OCI-LY1 (cell line): ENCODE results near the gene RUBCN.
"Not testable (repeated sequence)": the region's sequence is repeated elsewhere in the genome, so short reads cannot be mapped to it uniquely, and the experiment has no call there.

Experiments
- H2AFZ ChIP-seq: fragments of 200-600 bp; sonication (generic), shearing (Covaris generic); 2 replicates; pipeline ENCODE4 v1.6.0; 2014; ENCODE audit warnings: antibody characterized with exemption, mild to moderate bottlenecking, low read length
- H3F3A ChIP-seq: fragments of 200-600 bp; sonication (generic), shearing (Covaris generic); 2 replicates; pipeline ENCODE4 v1.6.0; 2014; ENCODE audit warnings: mild to moderate bottlenecking, antibody characterized with exemption, low read length, moderate library complexity; ENCODE audit not compliant: insufficient read depth
- H3K27ac ChIP-seq: fragments of 200-600 bp; sonication (generic); 2 replicates; pipeline ENCODE4 v1.5.1; 2014; ENCODE audit warnings: low read length, mixed run types, mild to moderate bottlenecking, low read depth; ENCODE audit not compliant: poor library complexity, severe bottlenecking
- H3K27me3 ChIP-seq: fragments of 200-600 bp; sonication (generic); 2 replicates; pipeline ENCODE4 v1.6.0; 2014; ENCODE audit warnings: antibody characterized with exemption, mild to moderate bottlenecking, low read length, moderate library complexity; ENCODE audit not compliant: insufficient read depth
- H3K36me3 ChIP-seq: fragments of 200-600 bp; sonication (generic); 2 replicates; pipeline ENCODE4 v1.6.1; 2014; ENCODE audit warnings: mild to moderate bottlenecking, antibody characterized with exemption, low read length, moderate library complexity, mixed read lengths; ENCODE audit not compliant: insufficient read depth
- H3K4me1 ChIP-seq: fragments of 200-600 bp; sonication (generic); 2 replicates; pipeline ENCODE4 v1.5.1; 2014; ENCODE audit warnings: mild to moderate bottlenecking, low read length, moderate library complexity; ENCODE audit not compliant: insufficient read depth, severe bottlenecking
- H3K4me2 ChIP-seq: fragments of 200-600 bp; sonication (generic), shearing (Covaris generic); 2 replicates; pipeline ENCODE4 v1.6.1; 2014; ENCODE audit warnings: low read length
- H3K4me3 ChIP-seq: fragments of 200-600 bp; sonication (generic); 2 replicates; pipeline ENCODE4 v1.5.1; 2014; ENCODE audit warnings: low read length, low read depth, mild to moderate bottlenecking, mixed read lengths; ENCODE audit not compliant: poor library complexity, severe bottlenecking
- H3K79me2 ChIP-seq: fragments of 200-600 bp; shearing (Covaris generic); 2 replicates; pipeline ENCODE4 v1.6.1; 2016; ENCODE audit warnings: mixed run types, low read length, mixed read lengths; ENCODE audit not compliant: insufficient read depth
- H3K9ac ChIP-seq: fragments of 200-600 bp; sonication (generic), shearing (Covaris generic); 2 replicates; pipeline ENCODE4 v1.6.1; 2014; ENCODE audit warnings: mild to moderate bottlenecking, low read length, mixed read lengths
- H3K9me2 ChIP-seq: fragments of 200-600 bp; sonication (generic), shearing (Covaris generic); 2 replicates; pipeline ENCODE4 v1.6.1; 2014; ENCODE audit warnings: low read depth, mild to moderate bottlenecking, low read length, mixed read lengths
- H3K9me3 ChIP-seq: fragments of 200-600 bp; shearing (Covaris generic); 2 replicates; pipeline ENCODE4 v1.6.1; 2014; ENCODE audit warnings: low read length, mixed read lengths
- H4K20me1 ChIP-seq: fragments of 200-600 bp; sonication (generic), shearing (Covaris generic); 2 replicates; pipeline ENCODE4 v1.6.0; 2016; ENCODE audit warnings: mild to moderate bottlenecking, low read length; ENCODE audit not compliant: insufficient read depth
- EZH2 ChIP-seq: fragments of 200-600 bp; sonication (generic), shearing (Covaris generic); IDR thresholded peaks from 2 replicates; pipeline ENCODE4 v1.8.0; 2017; ENCODE audit warnings: borderline replicate concordance, mixed run types, mild to moderate bottlenecking, antibody characterized with exemption, low read length, moderate library complexity, mixed read lengths
- TF ChIP-seq, protein P1 (sequence below): fragments of 200-600 bp; sonication (generic), shearing (Covaris generic); IDR thresholded peaks from 2 replicates; pipeline ENCODE4 v1.5.1; 2017; ENCODE audit warnings: mild to moderate bottlenecking, antibody characterized with exemption, low read length, moderate library complexity, mixed read lengths

The RUBCN gene

DNA sequence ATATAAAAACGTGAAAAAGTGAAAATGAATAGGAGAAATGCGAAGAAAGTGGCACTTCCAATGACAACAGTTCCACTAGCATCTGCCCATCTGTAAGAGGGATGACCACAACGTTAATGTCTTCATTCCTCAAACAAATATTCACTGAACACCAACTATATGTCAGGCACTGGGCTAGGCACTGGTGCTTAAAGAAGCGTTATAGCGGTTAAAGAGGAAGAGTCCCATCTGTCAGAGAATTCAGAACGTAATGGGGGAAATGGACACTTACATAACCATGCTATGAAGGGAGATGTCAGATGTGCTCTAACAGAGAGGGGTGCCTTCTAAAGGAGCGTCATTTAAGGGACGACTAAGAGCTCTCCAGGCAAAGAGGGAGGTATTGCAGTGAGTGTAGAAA, 8.2 kb downstream of the RUBCN start:
- Histone ChIP-seq H3K9me3 (peaks cover 9% of the 10 kb centered on the region), H3K9ac (peak overlapping the region; percentile 2; the same call in 1 of the 2 replicates), H2AFZ (no peak overlapping the region), H3K4me2 (peak overlapping the region; percentile 26; the same call in 1 of the 2 replicates), H3K79me2 (peaks cover 79% of the 10 kb centered on the region), H4K20me1 (no peaks in the 10 kb centered on the region), H3F3A (no peaks in the 10 kb centered on the region), H3K27ac (peak overlapping the region; percentile 56), H3K4me1 (peaks cover 44% of the 10 kb centered on the region), H3K4me3 (peak overlapping the region; percentile 8), H3K9me2 (no peaks in the 10 kb centered on the region), H3K36me3 (peaks cover 54% of the 10 kb centered on the region), H3K27me3 (no peaks in the 10 kb centered on the region)
- no peak for TF ChIP-seq EZH2
- TF ChIP-seq, protein P1, sequence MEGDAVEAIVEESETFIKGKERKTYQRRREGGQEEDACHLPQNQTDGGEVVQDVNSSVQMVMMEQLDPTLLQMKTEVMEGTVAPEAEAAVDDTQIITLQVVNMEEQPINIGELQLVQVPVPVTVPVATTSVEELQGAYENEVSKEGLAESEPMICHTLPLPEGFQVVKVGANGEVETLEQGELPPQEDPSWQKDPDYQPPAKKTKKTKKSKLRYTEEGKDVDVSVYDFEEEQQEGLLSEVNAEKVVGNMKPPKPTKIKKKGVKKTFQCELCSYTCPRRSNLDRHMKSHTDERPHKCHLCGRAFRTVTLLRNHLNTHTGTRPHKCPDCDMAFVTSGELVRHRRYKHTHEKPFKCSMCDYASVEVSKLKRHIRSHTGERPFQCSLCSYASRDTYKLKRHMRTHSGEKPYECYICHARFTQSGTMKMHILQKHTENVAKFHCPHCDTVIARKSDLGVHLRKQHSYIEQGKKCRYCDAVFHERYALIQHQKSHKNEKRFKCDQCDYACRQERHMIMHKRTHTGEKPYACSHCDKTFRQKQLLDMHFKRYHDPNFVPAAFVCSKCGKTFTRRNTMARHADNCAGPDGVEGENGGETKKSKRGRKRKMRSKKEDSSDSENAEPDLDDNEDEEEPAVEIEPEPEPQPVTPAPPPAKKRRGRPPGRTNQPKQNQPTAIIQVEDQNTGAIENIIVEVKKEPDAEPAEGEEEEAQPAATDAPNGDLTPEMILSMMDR = no peak

DNA sequence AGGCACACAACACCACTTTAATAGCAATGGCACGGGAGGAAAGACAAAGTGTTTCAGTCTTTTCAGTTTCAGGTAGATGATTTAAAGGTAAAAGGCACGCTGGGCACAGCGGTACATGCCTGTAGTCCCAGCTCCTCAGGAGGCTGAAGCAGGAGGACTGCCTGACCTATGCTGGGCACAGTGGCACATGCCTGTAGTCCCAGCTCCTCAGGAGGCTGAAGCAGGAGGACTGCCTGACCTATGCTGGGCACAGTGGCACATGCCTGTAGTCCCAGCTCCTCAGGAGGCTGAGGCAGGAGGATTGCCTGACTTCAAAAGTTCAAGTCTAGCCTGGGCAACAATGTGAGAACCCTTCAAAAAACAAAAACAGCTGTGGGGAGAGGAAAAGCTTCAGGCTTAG, 8.8 kb downstream of the RUBCN start:
- H4K20me1 ChIP-seq, H2AFZ ChIP-seq, H3K9me2 ChIP-seq, H3K27me3 ChIP-seq, H3K4me3 ChIP-seq, H3K4me2 ChIP-seq, H3K9ac ChIP-seq, H3F3A ChIP-seq: not testable (repeated sequence)
- peaks cover 54% of the 10 kb centered on the region for H3K36me3 ChIP-seq
- peaks cover 77% of the 10 kb centered on the region for H3K79me2 ChIP-seq
- peak overlapping the region; percentile 56 for H3K27ac ChIP-seq
- H3K9me3 ChIP-seq = peaks cover 13% of the 10 kb centered on the region
- H3K4me1 ChIP-seq = peaks cover 38% of the 10 kb centered on the region

DNA sequence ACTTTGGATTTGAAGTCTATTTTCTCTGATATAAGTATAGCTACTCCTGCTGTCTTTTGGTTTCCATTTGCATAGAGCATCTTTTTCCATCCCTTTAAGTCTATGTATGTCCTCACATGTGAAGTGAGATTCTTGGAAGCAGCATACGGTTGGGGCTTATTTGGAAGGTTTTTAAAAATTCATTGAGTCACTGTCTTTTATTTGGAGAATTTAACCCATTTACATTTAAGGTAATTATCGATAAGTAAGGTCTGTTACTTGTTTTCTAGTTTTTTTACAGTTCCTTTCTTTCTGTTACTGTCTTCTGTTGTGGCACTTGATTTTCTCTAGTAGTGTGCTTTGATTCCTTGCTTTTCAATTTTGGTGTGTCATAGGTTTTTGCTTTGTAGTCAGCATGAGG, 14.0 kb downstream of the RUBCN start:
- no peaks in the 10 kb centered on the region for H3F3A ChIP-seq
- no peak for TF ChIP-seq EZH2
- TF ChIP-seq, protein P1 = no peak
- H3K27ac ChIP-seq = no peak overlapping the region
- H3K79me2 ChIP-seq = peaks cover 92% of the 10 kb centered on the region
- no peaks in the 10 kb centered on the region for H3K27me3 ChIP-seq
- 0 out of 2 replicates have a peak, but pooled peaks cover 2% of the 10 kb centered on the region for H4K20me1 ChIP-seq
- no peak overlapping the region for H3K9ac ChIP-seq
- peaks cover 78% of the 10 kb centered on the region for H3K36me3 ChIP-seq
- H3K9me2 ChIP-seq = no peaks in the 10 kb centered on the region
- no peaks in the 10 kb centered on the region for H3K4me1 ChIP-seq
- no peak overlapping the region for H3K4me3 ChIP-seq
- H2AFZ ChIP-seq = no peak overlapping the region
- H3K4me2 ChIP-seq = no peak overlapping the region
- peaks cover 23% of the 10 kb centered on the region for H3K9me3 ChIP-seq

DNA sequence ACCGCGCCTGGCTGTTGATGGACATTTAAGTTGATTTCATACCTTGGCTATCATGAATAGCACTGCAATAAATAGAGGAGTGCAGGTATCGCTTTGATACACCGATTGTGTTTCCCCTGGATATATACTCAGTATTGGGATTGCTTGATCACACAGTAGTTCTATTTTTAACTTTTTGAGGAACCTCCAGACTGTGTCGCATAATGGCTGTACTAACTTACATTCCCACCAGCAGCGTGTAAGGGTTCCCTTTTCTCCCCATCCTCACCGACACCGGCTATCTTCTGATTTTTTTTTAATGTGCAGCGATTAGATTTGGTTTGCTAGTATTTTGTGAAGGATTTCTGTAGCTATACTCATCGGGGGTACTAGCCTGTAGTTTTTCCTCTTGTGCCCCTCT, 16.0 kb downstream of the RUBCN start:
- Histone ChIP-seq H3K4me1 (no peaks in the 10 kb centered on the region), H3K9ac (no peak overlapping the region), H3K27ac (no peak overlapping the region), H3F3A (no peaks in the 10 kb centered on the region), H3K4me3 (no peak overlapping the region), H3K36me3 (peaks cover 89% of the 10 kb centered on the region), H3K27me3 (no peaks in the 10 kb centered on the region), H2AFZ (no peak overlapping the region), H3K79me2 (peaks cover 75% of the 10 kb centered on the region), H3K9me2 (no peaks in the 10 kb centered on the region), H4K20me1 (0 out of 2 replicates have a peak, but pooled peaks cover 2% of the 10 kb centered on the region), H3K4me2 (no peak overlapping the region), H3K9me3 (peaks cover 22% of the 10 kb centered on the region)
- TF ChIP-seq, protein P1 = no peak
- TF ChIP-seq EZH2 = no peak
